Breast epithelium (tissue), 4 donors: ENCODE measurements around the gene DNASE1L3. TPM values are rescaled to one million over a fixed set of nuclear protein-coding genes. Genes with fewer than 3 reads are reported as not detected.

Source experiments
- DNase-seq, 2 donors: peaks; one replicate each; pipeline ENCODE4 v3.0.0-alpha.2; 2019; ENCODE audit warnings: low spot score in 2 of 2
- H3K27ac ChIP-seq, 2 donors: fragments of 200-600 bp; sonication (generic) in 1 of 2; one replicate each; pipeline ENCODE4 v1.5.1; 2016 to 2019; ENCODE audit warnings: mild to moderate bottlenecking in 1 of 2
- H3K27me3 ChIP-seq, 2 donors: fragments of 200-600 bp; sonication (generic) in 1 of 2; one replicate each; pipeline versions ENCODE4 v1.5.1 to v1.6.0; 2017 to 2019; ENCODE audit warnings: control low read depth in 1 of 2, mild to moderate bottlenecking in 1 of 2
- H3K36me3 ChIP-seq: fragments of 200-600 bp; one replicate; pipeline ENCODE4 v1.5.1; 2019
- H3K4me1 ChIP-seq, 2 donors: fragments of 200-600 bp; sonication (generic); one replicate each; pipeline ENCODE4 v1.5.1; 2016 to 2019; ENCODE audit warnings: control low read depth in 1 of 2
- H3K4me3 ChIP-seq, 3 donors: fragments of 200-600 bp; sonication (generic); 1 replicate in 2 of 3; 2 replicates in 1 of 3; pipeline ENCODE4 v1.5.1; 2016 to 2019; ENCODE audit warnings: mild to moderate bottlenecking in 3 of 3, moderate library complexity in 2 of 3
- H3K9me3 ChIP-seq, 2 donors: fragments of 200-600 bp; sonication (generic) in 1 of 2; one replicate each; pipeline ENCODE4 v1.5.1; 2016 to 2019; ENCODE audit warnings: control low read depth in 1 of 2
- POLR2A ChIP-seq: fragments of 450-650 bp; IDR thresholded peaks from one replicate; pipeline ENCODE4 v1.6.1; 2016; ENCODE audit warnings: antibody characterized with exemption, mild to moderate bottlenecking, moderate library complexity
- POLR2AphosphoS5 ChIP-seq, 3 donors: sonication (generic); formaldehyde crosslinking; IDR thresholded peaks; one replicate each; pipeline ENCODE4 v1.6.1; 2017; ENCODE audit warnings: antibody characterized with exemption in 3 of 3
- intact Hi-C: fragments of 100-400 bp; cut with DNase I; formaldehyde crosslinking; loops from one replicate; pipeline ENCODE4 v1.15.1; 2023; ENCODE audit warnings: low total_unique reads
- total RNA-seq, 3 donors: library from RNA; depleted of rRNA; stranded (reverse); fragments of >200 nt; gene quantifications; one replicate each; pipeline ENCODE4 v1.1.0, GENCODE V29; 2016
- TF ChIP-seq, protein P1 (sequence below), 3 donors: fragments of 450-650 bp; IDR thresholded peaks; one replicate each; pipeline ENCODE4 v1.5.1; 2016 to 2017; ENCODE audit warnings: antibody characterized with exemption in 3 of 3, mild to moderate bottlenecking in 3 of 3, moderate library complexity in 3 of 3

The DNASE1L3 gene
- total RNA-seq, 3 donors from 2014 or later: 0.44 to 9.2 (median 5.6) TPM

DNA sequence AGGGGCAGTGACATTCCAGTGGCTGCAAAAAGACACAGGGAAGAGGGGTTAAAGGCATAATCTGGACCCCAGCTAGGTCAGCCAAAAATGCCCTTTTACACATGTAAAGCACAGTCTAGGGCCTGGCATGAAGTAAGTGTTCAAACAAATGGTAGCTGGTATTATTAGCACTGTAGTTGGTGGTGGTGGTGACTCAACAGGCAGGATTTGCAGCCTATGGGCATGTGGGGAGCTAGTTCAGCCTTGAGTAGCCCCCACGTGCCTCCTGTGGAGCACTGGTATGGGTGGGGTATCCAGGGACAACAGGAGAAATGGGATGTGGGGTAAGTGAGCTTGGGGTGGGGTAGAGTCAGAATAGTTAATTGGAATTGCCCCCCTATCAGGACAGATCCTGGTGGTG lies 27.6 kb downstream of the DNASE1L3 start:
- intact Hi-C loops: loop anchor here (10.0 kb wide), 1 partner anchor 112 kb away; no protein-coding TSS in a partner anchor
- Histone ChIP-seq H3K27ac (no peak overlapping the region), H3K36me3 (no peaks in the 10 kb centered on the region), H3K4me3 (no peak overlapping the region), H3K9me3 (no peaks in the 10 kb centered on the region), H3K27me3 (no peaks in the 10 kb centered on the region), H3K4me1 (no peaks in the 10 kb centered on the region)
- no peak for DNase-seq
- TF ChIP-seq, protein P1, sequence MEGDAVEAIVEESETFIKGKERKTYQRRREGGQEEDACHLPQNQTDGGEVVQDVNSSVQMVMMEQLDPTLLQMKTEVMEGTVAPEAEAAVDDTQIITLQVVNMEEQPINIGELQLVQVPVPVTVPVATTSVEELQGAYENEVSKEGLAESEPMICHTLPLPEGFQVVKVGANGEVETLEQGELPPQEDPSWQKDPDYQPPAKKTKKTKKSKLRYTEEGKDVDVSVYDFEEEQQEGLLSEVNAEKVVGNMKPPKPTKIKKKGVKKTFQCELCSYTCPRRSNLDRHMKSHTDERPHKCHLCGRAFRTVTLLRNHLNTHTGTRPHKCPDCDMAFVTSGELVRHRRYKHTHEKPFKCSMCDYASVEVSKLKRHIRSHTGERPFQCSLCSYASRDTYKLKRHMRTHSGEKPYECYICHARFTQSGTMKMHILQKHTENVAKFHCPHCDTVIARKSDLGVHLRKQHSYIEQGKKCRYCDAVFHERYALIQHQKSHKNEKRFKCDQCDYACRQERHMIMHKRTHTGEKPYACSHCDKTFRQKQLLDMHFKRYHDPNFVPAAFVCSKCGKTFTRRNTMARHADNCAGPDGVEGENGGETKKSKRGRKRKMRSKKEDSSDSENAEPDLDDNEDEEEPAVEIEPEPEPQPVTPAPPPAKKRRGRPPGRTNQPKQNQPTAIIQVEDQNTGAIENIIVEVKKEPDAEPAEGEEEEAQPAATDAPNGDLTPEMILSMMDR (IDR thresholded peaks at IDR 0.05): no peak

DNA sequence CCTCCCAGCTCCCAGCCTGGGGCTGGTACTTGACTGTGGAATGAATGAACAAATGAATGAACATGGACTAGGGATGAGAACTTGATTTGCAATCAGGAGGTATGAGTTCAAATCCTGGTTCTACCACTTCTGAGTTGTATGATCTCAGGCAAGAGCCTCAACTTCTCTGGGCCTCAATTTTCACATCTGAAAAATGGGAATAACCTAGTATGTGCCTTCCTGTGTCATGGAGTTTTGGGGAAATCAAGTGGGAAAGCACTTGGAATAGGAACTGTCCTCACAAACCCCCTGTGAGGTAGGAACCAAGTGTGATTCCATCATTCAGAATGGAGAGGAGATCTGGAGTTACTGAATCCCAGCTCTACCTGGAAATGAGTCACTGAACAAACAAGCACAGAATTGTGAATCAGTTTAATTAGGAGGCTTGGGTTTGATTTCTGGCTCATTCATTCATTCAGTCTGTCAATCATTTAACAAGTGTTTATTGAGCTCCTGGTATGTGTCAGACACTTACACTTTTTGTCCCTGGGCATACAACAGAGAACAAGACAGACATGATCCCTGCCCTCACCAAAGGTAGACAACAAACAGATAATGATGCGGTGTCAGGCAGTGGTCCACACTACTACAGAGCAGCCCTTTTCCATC lies 29.7 kb downstream of the DNASE1L3 start:
- intact Hi-C loops: loop anchor here (10.0 kb wide), 1 partner anchor 114 kb away; no protein-coding TSS in a partner anchor
- no peak overlapping the region for H3K27ac ChIP-seq

DNA sequence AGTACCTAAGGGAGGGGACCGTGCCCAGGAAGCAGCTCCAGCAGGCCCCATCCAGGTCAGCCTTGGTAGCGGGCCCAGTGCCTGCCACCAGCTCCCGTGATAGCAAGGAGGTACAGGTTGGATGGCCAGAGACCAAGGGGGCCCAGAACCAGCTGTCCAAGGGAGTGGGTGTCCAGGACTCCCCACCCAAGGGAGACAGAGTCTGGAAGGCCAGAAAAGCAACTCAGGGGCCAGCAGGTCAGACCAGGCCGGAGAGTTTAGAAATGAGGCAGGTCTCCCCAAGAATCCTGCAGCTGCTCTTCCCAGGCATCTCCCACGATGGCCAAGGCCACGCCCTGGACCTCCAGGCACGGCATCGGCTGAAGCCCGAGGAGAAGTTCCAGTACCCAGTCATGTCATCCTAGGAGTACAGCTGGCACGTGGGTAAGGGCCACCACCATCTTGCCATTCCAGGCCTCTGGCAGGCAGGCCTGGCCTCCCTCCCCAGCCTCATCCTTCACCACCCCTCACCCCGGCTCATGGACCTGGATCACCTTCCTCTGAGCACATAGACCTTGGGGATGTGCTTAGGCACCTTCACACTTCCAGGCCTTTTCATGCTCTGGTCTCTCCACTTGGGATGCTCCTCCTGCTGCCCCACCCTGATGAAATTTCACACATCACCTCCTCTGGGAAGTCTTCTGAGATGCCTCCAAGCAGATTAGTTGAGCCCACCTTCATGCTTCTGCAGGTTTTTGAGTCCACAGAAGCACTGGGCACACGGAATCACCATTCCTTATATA lies 30.5 kb downstream of the DNASE1L3 start:
- DNase-seq: no peak
- Histone ChIP-seq H3K4me3 (no peak overlapping the region), H3K27me3 (no peaks in the 10 kb centered on the region), H3K9me3 (no peaks in the 10 kb centered on the region), H3K4me1 (peaks cover 0 to 9% of the 10 kb centered on the region in 2 donors), H3K36me3 (no peaks in the 10 kb centered on the region), H3K27ac (no peak overlapping the region)
- intact Hi-C loops: loop anchor here (10.0 kb wide), 1 partner anchor 115 kb away; no protein-coding TSS in a partner anchor
- TF ChIP-seq POLR2AphosphoS5 (IDR thresholded peaks at IDR 0.05): no peak
- TF ChIP-seq, protein P1 (IDR thresholded peaks at IDR 0.05): no peak
- TF ChIP-seq POLR2A: no peak

More for the DNA sequence above, 29.7 kb downstream of the DNASE1L3 start:
- H3K27me3 ChIP-seq: no peaks in the 10 kb centered on the region
- H3K4me3 ChIP-seq: no peak overlapping the region
- H3K36me3 ChIP-seq: no peaks in the 10 kb centered on the region
- peaks cover 0 to 1% of the 10 kb centered on the region in 2 donors for H3K4me1 ChIP-seq
- TF ChIP-seq POLR2A (no peak), POLR2AphosphoS5 (IDR thresholded peaks at IDR 0.05) (no peak)
- TF ChIP-seq, protein P1 (IDR thresholded peaks at IDR 0.05): no peak
- H3K9me3 ChIP-seq: no peaks in the 10 kb centered on the region
- no peak for DNase-seq

DNA sequence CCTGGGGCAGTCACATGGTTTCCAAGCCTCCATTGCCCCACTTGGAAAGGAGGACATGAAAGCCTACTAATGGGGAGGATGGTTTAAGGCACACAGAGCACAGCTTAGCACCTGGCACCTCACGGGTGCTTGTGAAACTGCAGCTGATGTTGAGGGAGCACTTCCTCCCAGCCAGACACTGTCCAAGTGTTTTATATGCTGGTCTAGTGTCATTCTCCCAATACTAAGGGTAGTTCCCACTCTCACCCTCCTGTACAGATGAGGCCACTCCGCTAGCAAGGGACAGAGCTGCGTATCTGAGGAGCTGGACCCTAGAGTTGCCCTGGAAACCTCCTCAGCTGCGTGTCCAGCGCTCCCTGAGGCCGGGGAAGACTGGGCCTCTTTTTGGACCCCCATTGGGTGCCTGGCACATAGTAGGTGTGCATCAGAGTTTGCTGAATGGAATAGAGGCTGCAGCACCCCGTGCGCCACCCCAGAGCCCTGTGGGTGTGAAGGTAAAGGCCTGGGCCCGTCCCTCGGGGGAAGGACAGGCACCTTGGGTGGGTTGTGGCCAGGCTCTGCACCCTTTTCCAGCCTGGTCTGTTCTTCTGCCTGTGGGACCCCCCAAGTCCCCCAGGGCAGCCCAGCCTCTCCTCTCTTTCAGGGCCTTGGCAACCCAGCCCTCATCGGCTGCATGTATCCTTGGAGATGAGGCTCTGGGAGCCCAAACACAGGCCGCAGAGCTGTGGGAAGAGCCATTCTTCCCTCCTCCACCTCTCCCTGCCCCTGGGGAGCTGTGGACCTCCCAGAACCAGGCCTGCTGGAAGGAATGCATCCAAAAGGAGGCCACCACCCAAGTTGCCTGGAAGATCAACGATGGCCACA lies 31.3 kb downstream of the DNASE1L3 start:
- Histone ChIP-seq H3K4me3 (no peak overlapping the region), H3K36me3 (no peaks in the 10 kb centered on the region), H3K27ac (no peak overlapping the region), H3K4me1 (peaks cover 0 to 13% of the 10 kb centered on the region in 2 donors), H3K9me3 (no peaks in the 10 kb centered on the region), H3K27me3 (no peaks in the 10 kb centered on the region)
- TF ChIP-seq POLR2AphosphoS5 (IDR thresholded peaks at IDR 0.05) (no peak), POLR2A (no peak)
- TF ChIP-seq, protein P1 (IDR thresholded peaks at IDR 0.05): no peak
- intact Hi-C loops: loop anchor here (1.0 to 10.0 kb wide), 2 partner anchors 30 to 115 kb away; no protein-coding TSS in a partner anchor
- DNase-seq: no peak
